Measurements from ENCODE around the gene IFT122.

- peak; percentile 76 to 93 (median 90) for TF ChIP-seq CTCF (IDR thresholded peaks at IDR 0.05)
- TF ChIP-seq POLR2A (IDR thresholded peaks at IDR 0.05): peak in 1 of 2 donors; percentile 28
These were observed 50.2 kb downstream of the IFT122 start for GRCh38 chr3:129490273-129490675.
